Measurements from ENCODE around the gene NSUN5. TPM values are rescaled to one million over a fixed set of nuclear protein-coding genes. Genes with fewer than 3 reads are reported as not detected.

Gene NSUN5
- total and polyA plus RNA-seq, 2 of the 8 experiments (the other 6 are each of a cell fraction or from before 2014, with no cell fraction given) = 56.2 to 89.0 TPM

- TF ChIP-seq, protein P1, sequence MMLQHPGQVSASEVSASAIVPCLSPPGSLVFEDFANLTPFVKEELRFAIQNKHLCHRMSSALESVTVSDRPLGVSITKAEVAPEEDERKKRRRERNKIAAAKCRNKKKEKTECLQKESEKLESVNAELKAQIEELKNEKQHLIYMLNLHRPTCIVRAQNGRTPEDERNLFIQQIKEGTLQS (IDR thresholded peaks at IDR 0.05; ENCODE audit: insufficient read depth, low read depth, low read length) = no peak
- TF ChIP-seq KDM4A (IDR thresholded peaks at IDR 0.05; ENCODE audit: low read depth, low read length, severe bottlenecking) = peak; percentile 42
- TF ChIP-seq POLR2A (IDR thresholded peaks at IDR 0.05; ENCODE audit: control extremely low read depth in 1 of 2, low read depth in 2 of 2, low read length in 2 of 2) = no peak
Observed at GRCh38 chr7:73308074-73308664, 457 bp downstream of the NSUN5 start (continued).
